K562 (cell line): ENCODE measurements around the gene MORF4L1. TPM values are rescaled to one million over a fixed set of nuclear protein-coding genes. Genes with fewer than 3 reads are reported as not detected.

ENCODE experiments used
- C11orf30 ChIP-seq: fragments of 450-650 bp; IDR thresholded peaks from 2 replicates; pipeline ENCODE4 v1.6.1; 2016; ENCODE audit warnings: low read depth, mild to moderate bottlenecking
- CBX5 ChIP-seq: IDR thresholded peaks from 2 replicates; pipeline ENCODE4 v1.6.1; 2014; ENCODE audit warnings: low read depth, borderline replicate concordance
- FOXM1 ChIP-seq, 2 experiments: fragments of 450-650 bp in 1 of 2; sonication (generic) in 1 of 2; formaldehyde crosslinking in 1 of 2; IDR thresholded peaks; 2 replicates each; pipeline versions ENCODE4 v1.6.1 to v1.9.0; 2017 to 2022; ENCODE audit warnings: low read depth in 2 of 2, mild to moderate bottlenecking in 2 of 2, missing genetic modification reagents in 1 of 2, moderate library complexity in 1 of 2
- JUNB ChIP-seq: fragments of 450-650 bp; formaldehyde crosslinking; conservative IDR thresholded peaks from 2 replicates; pipeline ENCODE4 v1.4.0; 2020; ENCODE audit warnings: mild to moderate bottlenecking
- JUND ChIP-seq, 2 experiments: IDR thresholded peaks; 2 replicates in 1 of 2; 3 replicates in 1 of 2; pipeline ENCODE4 v1.6.1; 2011; ENCODE audit warnings: borderline replicate concordance in 2 of 2, low read depth in 2 of 2, low read length in 2 of 2, improper control_type of control experiment in 1 of 2, missing biosample characterization in 1 of 2, missing genetic modification characterization in 1 of 2, missing genetic modification reagents in 1 of 2
- KAT8 ChIP-seq: fragments of 450-650 bp; IDR thresholded peaks from 2 replicates; pipeline ENCODE4 v1.6.1; 2016; ENCODE audit warnings: low read depth, mild to moderate bottlenecking
- PHF8 ChIP-seq: fragments of 200-600 bp; sonication (generic); IDR thresholded peaks from 2 replicates; pipeline ENCODE4 v1.6.1; 2012; ENCODE audit warnings: mixed run types, mild to moderate bottlenecking, inconsistent platforms, low read length, moderate library complexity, borderline replicate concordance
- ZBTB2 ChIP-seq: fragments of 450-650 bp; IDR thresholded peaks from 2 replicates; pipeline ENCODE4 v1.6.1; 2016; ENCODE audit warnings: antibody characterized with exemption
- ZC3H8 ChIP-seq: fragments of 450-650 bp; IDR thresholded peaks from 2 replicates; pipeline ENCODE4 v1.6.1; 2017
- polyA plus RNA-seq, 8 experiments: library from polyadenylated mRNA; depleted of rRNA in 4 of 8; stranded (reverse) in 5 of 8; unstranded in 3 of 8; fragments of >200 nt; fragmentation: Nextera tagmentation in 2 of 8; fragmentation: Illumina TruSeq in 1 of 8; extraction: Ambion mirVana in 2 of 8; extraction: Trizol in 1 of 8; gene quantifications; 2 replicates each; pipeline versions ENCODE4 v1.2.1 to v1.2.3, GENCODE V29; 2011 to 2014; ENCODE audit warnings: inconsistent platforms in 1 of 8, missing spikeins in 1 of 8
- total RNA-seq, 7 experiments: library from RNA; depleted of rRNA in 6 of 7; stranded (reverse); fragments of >200 nt in 6 of 7; fragmentation: Illumina TruSeq in 2 of 7; extraction: Trizol in 2 of 7; gene quantifications; 2 replicates each; pipeline versions ENCODE4 v1.2.1 to v1.2.3, GENCODE V29; 2011 to 2021; ENCODE audit warnings: low replicate concordance in 1 of 7
- TF ChIP-seq, protein P1 (sequence below), 2 experiments: IDR thresholded peaks; 2 replicates each; pipeline ENCODE4 v1.6.1; 2012; ENCODE audit warnings: improper control_type of control experiment in 2 of 2, low read depth in 2 of 2, low read length in 2 of 2, borderline replicate concordance in 1 of 2
- TF ChIP-seq, protein P2 (sequence below): sonication (generic); formaldehyde crosslinking; IDR thresholded peaks from 2 replicates; pipeline ENCODE4 v1.8.0; 2023; ENCODE audit warnings: mild to moderate bottlenecking, missing genetic modification reagents
- TF ChIP-seq, protein P3 (sequence below): fragments of 450-650 bp; formaldehyde crosslinking; IDR thresholded peaks from 2 replicates; pipeline ENCODE4 v1.4.0; 2020; ENCODE audit warnings: mild to moderate bottlenecking, moderate library complexity
- TF ChIP-seq, protein P4 (sequence below): fragments of 450-650 bp; conservative IDR thresholded peaks from 2 replicates; pipeline ENCODE4 v1.6.1; 2016; ENCODE audit warnings: missing genetic modification characterization, low read depth, mild to moderate bottlenecking, control low read depth, missing compliant biosample characterization
- TF ChIP-seq, protein P5 (sequence below), 2 experiments: fragments of 450-650 bp; IDR thresholded peaks; 2 replicates each; pipeline ENCODE4 v1.6.1; 2016

The MORF4L1 gene
- total and polyA plus RNA-seq, 9 of the 15 experiments (the other 6 are each of a cell fraction or from before 2014, with no cell fraction given) = 127 to 615 (median 281) TPM

DNA sequence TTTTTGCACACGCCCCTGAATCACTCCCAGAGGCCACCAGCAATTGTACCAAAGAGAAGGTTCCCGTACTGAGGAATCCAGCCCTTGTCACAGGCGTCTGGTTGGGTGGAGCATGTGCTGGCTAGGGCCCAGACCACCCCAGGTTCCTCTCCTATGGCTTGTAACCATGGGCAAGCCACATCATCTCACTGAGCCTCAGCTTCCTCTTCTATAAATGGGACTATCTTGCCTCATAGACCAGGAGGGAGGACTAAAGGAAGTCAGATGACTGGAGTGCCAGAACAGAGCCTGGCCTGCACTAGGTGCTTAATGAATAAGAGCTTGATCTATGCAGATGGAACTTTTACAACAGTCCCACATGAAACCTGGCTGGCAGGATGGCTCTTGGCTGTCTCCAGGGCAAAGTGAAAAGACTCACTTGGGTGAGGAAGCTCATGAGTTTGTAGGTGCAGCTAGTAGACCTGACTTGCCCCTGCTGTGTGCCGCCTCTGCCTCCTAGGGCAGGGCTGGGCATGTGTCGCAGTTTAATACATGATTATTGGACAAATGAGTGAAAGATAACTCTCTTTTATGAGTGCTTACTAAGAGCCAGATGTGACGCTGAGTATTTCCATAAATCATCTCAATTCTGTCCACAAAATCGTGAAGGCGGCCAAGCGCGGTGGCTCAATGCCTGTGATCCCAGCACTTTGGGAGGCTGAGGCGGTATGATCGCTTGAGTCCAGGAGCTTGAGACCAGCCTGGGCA, 42.8 kb downstream of the MORF4L1 start (continued):
- no peak for TF ChIP-seq C11orf30
- TF ChIP-seq, protein P1, sequence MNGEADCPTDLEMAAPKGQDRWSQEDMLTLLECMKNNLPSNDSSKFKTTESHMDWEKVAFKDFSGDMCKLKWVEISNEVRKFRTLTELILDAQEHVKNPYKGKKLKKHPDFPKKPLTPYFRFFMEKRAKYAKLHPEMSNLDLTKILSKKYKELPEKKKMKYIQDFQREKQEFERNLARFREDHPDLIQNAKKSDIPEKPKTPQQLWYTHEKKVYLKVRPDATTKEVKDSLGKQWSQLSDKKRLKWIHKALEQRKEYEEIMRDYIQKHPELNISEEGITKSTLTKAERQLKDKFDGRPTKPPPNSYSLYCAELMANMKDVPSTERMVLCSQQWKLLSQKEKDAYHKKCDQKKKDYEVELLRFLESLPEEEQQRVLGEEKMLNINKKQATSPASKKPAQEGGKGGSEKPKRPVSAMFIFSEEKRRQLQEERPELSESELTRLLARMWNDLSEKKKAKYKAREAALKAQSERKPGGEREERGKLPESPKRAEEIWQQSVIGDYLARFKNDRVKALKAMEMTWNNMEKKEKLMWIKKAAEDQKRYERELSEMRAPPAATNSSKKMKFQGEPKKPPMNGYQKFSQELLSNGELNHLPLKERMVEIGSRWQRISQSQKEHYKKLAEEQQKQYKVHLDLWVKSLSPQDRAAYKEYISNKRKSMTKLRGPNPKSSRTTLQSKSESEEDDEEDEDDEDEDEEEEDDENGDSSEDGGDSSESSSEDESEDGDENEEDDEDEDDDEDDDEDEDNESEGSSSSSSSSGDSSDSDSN (IDR thresholded peaks at IDR 0.05; ENCODE audit: borderline replicate concordance in 1 of 2, low read depth in 2 of 2, low read length in 2 of 2) = no peak
- TF ChIP-seq, protein P2, sequence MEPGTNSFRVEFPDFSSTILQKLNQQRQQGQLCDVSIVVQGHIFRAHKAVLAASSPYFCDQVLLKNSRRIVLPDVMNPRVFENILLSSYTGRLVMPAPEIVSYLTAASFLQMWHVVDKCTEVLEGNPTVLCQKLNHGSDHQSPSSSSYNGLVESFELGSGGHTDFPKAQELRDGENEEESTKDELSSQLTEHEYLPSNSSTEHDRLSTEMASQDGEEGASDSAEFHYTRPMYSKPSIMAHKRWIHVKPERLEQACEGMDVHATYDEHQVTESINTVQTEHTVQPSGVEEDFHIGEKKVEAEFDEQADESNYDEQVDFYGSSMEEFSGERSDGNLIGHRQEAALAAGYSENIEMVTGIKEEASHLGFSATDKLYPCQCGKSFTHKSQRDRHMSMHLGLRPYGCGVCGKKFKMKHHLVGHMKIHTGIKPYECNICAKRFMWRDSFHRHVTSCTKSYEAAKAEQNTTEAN = no peak
- TF ChIP-seq ZC3H8 = no peak
- no peak for TF ChIP-seq FOXM1 (IDR thresholded peaks at IDR 0.05; ENCODE audit: low read depth)
- TF ChIP-seq FOXM1 (CRISPR knock-in tag; IDR thresholded peaks at IDR 0.05; ENCODE audit: low read depth) = no peak
- TF ChIP-seq, protein P3, sequence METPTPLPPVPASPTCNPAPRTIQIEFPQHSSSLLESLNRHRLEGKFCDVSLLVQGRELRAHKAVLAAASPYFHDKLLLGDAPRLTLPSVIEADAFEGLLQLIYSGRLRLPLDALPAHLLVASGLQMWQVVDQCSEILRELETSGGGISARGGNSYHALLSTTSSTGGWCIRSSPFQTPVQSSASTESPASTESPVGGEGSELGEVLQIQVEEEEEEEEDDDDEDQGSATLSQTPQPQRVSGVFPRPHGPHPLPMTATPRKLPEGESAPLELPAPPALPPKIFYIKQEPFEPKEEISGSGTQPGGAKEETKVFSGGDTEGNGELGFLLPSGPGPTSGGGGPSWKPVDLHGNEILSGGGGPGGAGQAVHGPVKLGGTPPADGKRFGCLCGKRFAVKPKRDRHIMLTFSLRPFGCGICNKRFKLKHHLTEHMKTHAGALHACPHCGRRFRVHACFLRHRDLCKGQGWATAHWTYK (CRISPR knock-in tag) = no peak
- no peak for TF ChIP-seq KAT8
- TF ChIP-seq, protein P4, sequence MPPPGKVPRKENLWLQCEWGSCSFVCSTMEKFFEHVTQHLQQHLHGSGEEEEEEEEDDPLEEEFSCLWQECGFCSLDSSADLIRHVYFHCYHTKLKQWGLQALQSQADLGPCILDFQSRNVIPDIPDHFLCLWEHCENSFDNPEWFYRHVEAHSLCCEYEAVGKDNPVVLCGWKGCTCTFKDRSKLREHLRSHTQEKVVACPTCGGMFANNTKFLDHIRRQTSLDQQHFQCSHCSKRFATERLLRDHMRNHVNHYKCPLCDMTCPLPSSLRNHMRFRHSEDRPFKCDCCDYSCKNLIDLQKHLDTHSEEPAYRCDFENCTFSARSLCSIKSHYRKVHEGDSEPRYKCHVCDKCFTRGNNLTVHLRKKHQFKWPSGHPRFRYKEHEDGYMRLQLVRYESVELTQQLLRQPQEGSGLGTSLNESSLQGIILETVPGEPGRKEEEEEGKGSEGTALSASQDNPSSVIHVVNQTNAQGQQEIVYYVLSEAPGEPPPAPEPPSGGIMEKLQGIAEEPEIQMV (tag) = no peak
- TF ChIP-seq, protein P5, sequence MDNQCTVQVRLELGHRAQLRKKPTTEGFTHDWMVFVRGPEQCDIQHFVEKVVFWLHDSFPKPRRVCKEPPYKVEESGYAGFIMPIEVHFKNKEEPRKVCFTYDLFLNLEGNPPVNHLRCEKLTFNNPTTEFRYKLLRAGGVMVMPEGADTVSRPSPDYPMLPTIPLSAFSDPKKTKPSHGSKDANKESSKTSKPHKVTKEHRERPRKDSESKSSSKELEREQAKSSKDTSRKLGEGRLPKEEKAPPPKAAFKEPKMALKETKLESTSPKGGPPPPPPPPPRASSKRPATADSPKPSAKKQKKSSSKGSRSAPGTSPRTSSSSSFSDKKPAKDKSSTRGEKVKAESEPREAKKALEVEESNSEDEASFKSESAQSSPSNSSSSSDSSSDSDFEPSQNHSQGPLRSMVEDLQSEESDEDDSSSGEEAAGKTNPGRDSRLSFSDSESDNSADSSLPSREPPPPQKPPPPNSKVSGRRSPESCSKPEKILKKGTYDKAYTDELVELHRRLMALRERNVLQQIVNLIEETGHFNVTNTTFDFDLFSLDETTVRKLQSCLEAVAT (IDR thresholded peaks at IDR 0.05) = 0 out of 4 replicates have a peak, but pooled peaks of 1 of the 2 experiments have one; percentile 38
- TF ChIP-seq JUNB (CRISPR knock-in tag) = no peak
- TF ChIP-seq CBX5 = no peak
- no peak for TF ChIP-seq JUND (IDR thresholded peaks at IDR 0.05; ENCODE audit: borderline replicate concordance, low read depth, low read length)
- TF ChIP-seq JUND (tag; IDR thresholded peaks at IDR 0.05; ENCODE audit: borderline replicate concordance, low read depth, low read length) = no peak
- TF ChIP-seq ZBTB2 = no peak
- no peak for TF ChIP-seq PHF8
